SU-DHL-6 (cell line): ENCODE results near the gene CD79B.
"Not testable (repeated sequence)": the region's sequence is repeated elsewhere in the genome, so short reads cannot be mapped to it uniquely, and the experiment has no call there.

Experiments
- H2AFZ ChIP-seq: fragments of 200-600 bp; sonication (generic); 2 replicates; pipeline ENCODE4 v1.6.1; 2014; ENCODE audit warnings: low read depth, mild to moderate bottlenecking, moderate library complexity, mixed read lengths, antibody characterized with exemption, low read length; ENCODE audit not compliant: severe bottlenecking
- H3F3A ChIP-seq: fragments of 200-600 bp; shearing (Covaris generic); 2 replicates; pipeline ENCODE4 v1.6.0; 2016; ENCODE audit warnings: antibody characterized with exemption, mild to moderate bottlenecking; ENCODE audit not compliant: insufficient read depth
- H3K27ac ChIP-seq: fragments of 200-600 bp; sonication (generic); 2 replicates; pipeline ENCODE4 v1.5.1; 2016; ENCODE audit warnings: low read depth, mild to moderate bottlenecking, low read length, moderate library complexity, mixed read lengths
- H3K27me3 ChIP-seq: fragments of 200-600 bp; sonication (generic), shearing (Covaris generic); 2 replicates; pipeline ENCODE4 v1.6.0; 2014; ENCODE audit warnings: mild to moderate bottlenecking, low read length
- H3K36me3 ChIP-seq: fragments of 200-600 bp; sonication (generic); 2 replicates; pipeline ENCODE4 v1.6.1; 2014; ENCODE audit warnings: mild to moderate bottlenecking, low read length, mixed read lengths
- H3K4me2 ChIP-seq: fragments of 300-600, 200-600 bp; shearing (Covaris generic), sonication (generic); 2 replicates; pipeline ENCODE4 v1.6.0; 2014; ENCODE audit warnings: low read length, low read depth, mild to moderate bottlenecking; ENCODE audit not compliant: poor library complexity, severe bottlenecking
- H3K4me3 ChIP-seq: fragments of 200-600 bp; sonication (generic); 2 replicates; pipeline ENCODE4 v1.5.1; 2014; ENCODE audit warnings: antibody characterized with exemption, low read length, mild to moderate bottlenecking, mixed read lengths; ENCODE audit not compliant: insufficient read depth, poor library complexity, severe bottlenecking
- H3K79me2 ChIP-seq: fragments of 200-600 bp; sonication (generic); 2 replicates; pipeline ENCODE4 v1.6.1; 2014; ENCODE audit warnings: mild to moderate bottlenecking, low read length, moderate library complexity; ENCODE audit not compliant: insufficient read depth
- H3K9ac ChIP-seq: fragments of 200-600 bp; sonication (generic); 2 replicates; pipeline ENCODE4 v1.7.0; 2014; ENCODE audit warnings: mild to moderate bottlenecking, low read length
- H3K9me2 ChIP-seq: fragments of 200-600 bp; sonication (generic); replicated peaks from 2 replicates; pipeline ENCODE4 v1.6.1; 2014; ENCODE audit warnings: low read length; ENCODE audit not compliant: insufficient read depth
- H3K9me3 ChIP-seq: fragments of 200-600 bp; sonication (generic); 2 replicates; pipeline ENCODE4 v1.6.1; 2014; ENCODE audit warnings: low read length, mixed read lengths; ENCODE audit not compliant: insufficient read depth
- H4K20me1 ChIP-seq: fragments of 200-600 bp; sonication (generic); 2 replicates; pipeline ENCODE4 v1.6.1; 2014; ENCODE audit warnings: low read depth, mild to moderate bottlenecking, antibody characterized with exemption, low read length, moderate library complexity, mixed read lengths

Gene CD79B

DNA sequence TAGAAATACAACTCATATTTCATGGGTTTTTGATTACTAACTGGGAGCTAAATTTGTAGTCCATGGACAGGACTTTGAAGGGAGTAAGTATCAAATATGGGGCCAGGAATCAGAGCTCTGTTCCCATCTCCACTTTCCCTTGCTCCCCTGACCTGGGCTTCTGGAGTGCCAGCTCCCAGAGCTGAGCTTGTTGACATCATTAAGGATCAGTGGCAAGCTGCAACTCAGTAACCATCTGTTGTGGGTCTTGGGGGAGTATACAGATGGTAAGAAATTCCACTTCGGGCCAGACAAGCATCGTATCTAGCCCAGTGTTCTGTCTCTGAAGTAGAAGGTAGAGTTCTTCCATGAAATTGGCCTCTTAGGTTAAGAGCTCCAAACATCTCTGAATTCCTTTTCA is 30.2 kb downstream of the CD79B start:
- H3F3A ChIP-seq, H4K20me1 ChIP-seq, H3K27me3 ChIP-seq, H3K79me2 ChIP-seq, H3K4me3 ChIP-seq, H3K27ac ChIP-seq, H3K36me3 ChIP-seq, H3K9ac ChIP-seq, H3K4me2 ChIP-seq, H2AFZ ChIP-seq, H3K9me3 ChIP-seq, H3K9me2 ChIP-seq: not testable (repeated sequence)

DNA sequence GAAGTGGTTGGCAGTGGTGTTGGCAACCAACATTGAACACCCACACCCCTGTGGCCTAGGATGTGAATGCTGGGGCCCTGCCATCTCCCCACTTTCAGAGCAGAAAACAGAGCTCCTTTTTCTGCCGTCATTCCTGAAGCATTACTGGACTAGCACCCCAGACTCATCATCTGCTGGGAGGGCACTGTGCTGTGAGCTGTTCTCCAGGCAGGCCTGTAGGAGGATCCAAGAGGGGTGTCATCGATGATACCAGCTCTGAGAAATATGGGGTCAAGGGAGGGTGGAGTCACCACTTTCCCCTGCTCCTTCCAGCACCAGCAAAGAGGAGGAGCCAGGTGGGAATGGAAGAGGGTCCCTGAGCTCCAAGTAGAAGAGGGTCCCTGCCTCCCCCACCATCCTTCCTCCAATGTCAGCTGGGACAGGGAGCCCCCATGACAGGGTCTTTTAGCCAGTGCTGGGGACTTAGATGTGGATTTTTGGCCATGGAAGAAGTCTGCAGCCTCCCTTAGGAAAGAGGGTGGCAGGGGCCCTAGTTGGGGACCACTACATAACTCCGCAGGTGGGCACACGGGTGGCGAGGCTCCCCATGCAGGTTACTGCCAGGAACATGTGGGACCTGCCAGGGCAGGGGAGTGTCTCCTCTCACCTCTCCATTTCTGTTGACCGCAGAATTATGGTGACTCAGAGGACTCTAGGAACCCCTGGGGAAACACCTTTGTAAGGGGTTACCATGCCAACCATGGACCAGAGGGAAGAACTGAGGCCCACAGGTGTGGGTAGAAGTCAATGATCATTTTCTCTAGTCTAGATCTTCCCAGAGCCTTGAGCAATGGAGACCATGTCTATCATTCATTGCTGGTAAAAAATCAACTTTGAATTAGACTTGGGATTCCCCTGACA is 33.0 kb downstream of the CD79B start:
- not testable (repeated sequence) for H3K4me3 ChIP-seq, H3K9me3 ChIP-seq, H3F3A ChIP-seq, H3K9me2 ChIP-seq, H3K27ac ChIP-seq, H3K9ac ChIP-seq, H3K27me3 ChIP-seq, H4K20me1 ChIP-seq, H2AFZ ChIP-seq, H3K79me2 ChIP-seq, H3K36me3 ChIP-seq, H3K4me2 ChIP-seq

DNA sequence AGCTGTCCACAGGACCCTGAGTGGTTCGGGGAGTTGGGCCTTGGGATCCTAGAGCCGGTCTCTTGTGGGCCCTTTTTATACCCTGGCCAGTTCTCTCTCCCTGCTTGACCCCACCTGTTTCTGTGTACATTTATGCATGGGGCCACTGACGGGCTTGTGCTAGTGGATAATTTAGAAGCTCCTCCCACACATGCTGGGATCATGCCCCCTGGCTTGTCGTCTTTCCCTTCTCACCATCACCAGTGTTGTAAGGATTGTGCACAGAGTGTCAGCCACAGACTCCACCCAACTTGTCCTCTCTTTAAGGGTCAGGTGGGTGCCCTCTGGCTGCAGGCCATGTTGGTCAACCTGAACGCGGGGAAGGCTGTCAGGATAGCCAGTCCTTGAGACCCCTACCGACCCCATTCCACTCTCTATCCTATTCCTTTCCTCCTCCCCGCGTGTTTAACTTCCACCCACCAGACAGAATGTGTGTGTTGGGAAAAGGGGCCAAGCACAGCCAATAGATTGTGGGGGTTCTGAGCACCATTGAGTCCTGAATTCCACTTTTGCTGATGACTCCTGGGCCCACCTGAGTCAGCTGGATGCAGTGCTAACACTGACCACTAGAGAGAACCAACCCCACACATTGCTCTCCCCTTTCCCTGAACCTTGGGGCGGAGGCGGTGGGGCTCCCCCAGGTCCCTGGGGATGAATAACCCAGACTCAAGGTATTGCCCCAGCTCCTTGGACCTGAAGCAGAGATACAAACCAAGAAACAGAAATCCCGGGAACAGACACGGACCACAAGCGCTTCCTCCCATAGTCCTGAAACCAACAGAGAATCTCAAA is 35.4 kb downstream of the CD79B start, which contains the start of gene CSH1:
TSS of gene CSH1 (minus strand) at position 51 of the 831 bp plus-strand sequence. CDS start 63 bp downstream, outside the sequence.
- not testable (repeated sequence) for H3K4me2 ChIP-seq, H2AFZ ChIP-seq, H3K9ac ChIP-seq

DNA sequence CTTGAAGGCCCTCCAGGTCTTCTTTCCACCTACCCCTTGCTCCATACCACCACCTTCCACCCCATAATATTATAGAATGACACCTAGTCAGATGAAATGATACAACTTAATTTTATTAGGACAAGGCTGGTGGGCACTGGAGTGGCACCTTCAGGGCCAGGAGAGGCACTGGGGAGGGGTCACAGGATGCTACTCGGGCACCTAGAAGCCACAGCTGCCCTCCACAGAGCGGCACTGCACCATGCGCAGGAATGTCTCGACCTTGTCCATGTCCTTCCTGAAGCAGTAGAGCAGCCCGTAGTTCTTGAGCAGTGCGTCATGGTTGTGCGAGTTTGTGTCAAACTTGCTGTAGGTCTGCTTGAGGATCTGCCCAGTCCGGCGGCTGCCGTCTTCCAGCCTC is 37.3 kb downstream of the CD79B start:
- not testable (repeated sequence) for H3K36me3 ChIP-seq, H4K20me1 ChIP-seq, H3F3A ChIP-seq, H3K9me2 ChIP-seq, H3K4me3 ChIP-seq, H3K4me2 ChIP-seq, H2AFZ ChIP-seq, H3K9me3 ChIP-seq, H3K27ac ChIP-seq, H3K9ac ChIP-seq, H3K27me3 ChIP-seq, H3K79me2 ChIP-seq

More for the DNA sequence above, 35.4 kb downstream of the CD79B start, which contains the start of gene CSH1:
- not testable (repeated sequence) for H3K27ac ChIP-seq, H3K9me2 ChIP-seq, H4K20me1 ChIP-seq, H3F3A ChIP-seq, H3K4me3 ChIP-seq, H3K27me3 ChIP-seq, H3K9me3 ChIP-seq, H3K79me2 ChIP-seq, H3K36me3 ChIP-seq

DNA sequence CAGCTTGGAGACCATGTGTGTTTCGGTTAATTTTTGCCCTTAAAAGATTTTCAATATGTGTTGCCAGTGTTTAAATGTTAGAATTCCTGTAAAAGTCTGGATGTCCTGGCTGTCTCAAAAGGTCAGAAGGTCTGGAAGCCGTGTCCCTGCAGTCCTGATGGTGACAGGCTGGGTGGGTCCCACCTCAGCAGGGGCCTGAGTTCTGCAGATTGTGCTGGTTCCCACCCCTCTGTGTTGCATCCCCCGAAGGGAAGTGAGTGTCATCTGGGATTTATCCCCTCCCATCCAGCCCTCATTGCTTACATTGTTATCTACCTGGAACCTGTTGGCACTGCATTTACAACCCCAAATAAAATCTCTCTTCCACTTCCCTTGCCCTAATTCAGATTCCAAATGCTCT is 38.1 kb downstream of the CD79B start:
- not testable (repeated sequence) for H2AFZ ChIP-seq, H3K79me2 ChIP-seq, H3K4me2 ChIP-seq, H3K27me3 ChIP-seq, H3K9me3 ChIP-seq, H3K4me3 ChIP-seq, H3K27ac ChIP-seq, H3F3A ChIP-seq, H3K9me2 ChIP-seq, H3K36me3 ChIP-seq, H4K20me1 ChIP-seq, H3K9ac ChIP-seq

DNA sequence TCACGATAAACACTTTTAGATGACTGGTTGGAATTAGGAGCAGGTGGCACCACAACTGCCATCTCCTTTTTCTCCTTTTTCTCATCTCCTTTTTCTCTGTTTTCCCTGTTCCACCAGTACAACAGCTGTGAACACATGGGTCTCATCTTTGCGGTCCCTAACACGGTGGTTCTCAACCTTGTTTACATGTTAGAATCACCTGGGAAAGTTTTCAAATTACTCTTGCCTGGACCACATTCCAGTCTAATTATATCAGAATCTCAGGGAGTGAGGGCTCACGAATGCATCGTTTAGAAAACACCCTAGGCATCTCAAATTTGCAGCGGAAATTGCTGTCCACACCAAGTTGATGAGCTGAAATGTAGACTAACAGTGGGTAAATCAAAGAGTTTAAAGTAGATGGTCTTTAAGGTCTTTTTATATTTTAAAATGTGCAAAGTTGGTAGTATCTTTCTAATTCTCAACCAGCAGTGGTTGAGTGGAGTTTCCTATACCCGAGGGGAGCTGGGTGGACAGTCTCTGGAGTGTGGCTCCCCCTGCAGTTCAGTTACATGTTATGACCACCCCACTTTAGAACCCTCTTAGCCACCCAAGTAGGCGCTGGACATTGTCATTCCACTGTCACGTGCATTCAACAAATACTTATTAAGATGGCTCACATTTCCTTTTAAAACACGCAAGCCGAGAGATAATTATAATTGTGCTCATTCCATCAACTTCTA is 39.7 kb downstream of the CD79B start:
- not testable (repeated sequence) for H3K27me3 ChIP-seq, H3K9ac ChIP-seq, H3K9me3 ChIP-seq, H3K4me2 ChIP-seq, H3K79me2 ChIP-seq, H4K20me1 ChIP-seq, H3K36me3 ChIP-seq, H3K4me3 ChIP-seq, H2AFZ ChIP-seq, H3F3A ChIP-seq, H3K9me2 ChIP-seq, H3K27ac ChIP-seq
